Thyroid gland (tissue), 4 donors: ENCODE data around the gene ASPRV1. TPM values are rescaled to one million over a fixed set of nuclear protein-coding genes. Genes with fewer than 3 reads are reported as not detected.

Experiments used
- DNase-seq, 2 donors: peaks; one replicate each; pipeline ENCODE4 v3.0.0-alpha.2; 2019
- H3K27ac ChIP-seq, 3 donors: fragments of 200-600 bp; sonication (generic); 1 replicate in 2 of 3; 2 replicates in 1 of 3; pipeline ENCODE4 v1.5.1; 2016 to 2019; ENCODE audit warnings: mild to moderate bottlenecking in 1 of 3, moderate library complexity in 1 of 3
- H3K27me3 ChIP-seq: fragments of 200-600 bp; sonication (generic); one replicate; pipeline ENCODE4 v1.5.1; 2019
- H3K36me3 ChIP-seq, 2 donors: fragments of 200-600 bp; sonication (generic); one replicate each; pipeline ENCODE4 v1.5.1; 2016 to 2019
- H3K4me1 ChIP-seq, 2 donors: fragments of 200-600 bp; sonication (generic); one replicate each; pipeline ENCODE4 v1.5.1; 2017 to 2019
- H3K4me3 ChIP-seq, 3 donors: fragments of 200-600 bp; sonication (generic); replicated peaks in 1 of 3; 1 replicate in 2 of 3; 2 replicates in 1 of 3; pipeline ENCODE4 v1.5.1; 2016; ENCODE audit warnings: mild to moderate bottlenecking in 1 of 3
- H3K9me3 ChIP-seq: fragments of 200-600 bp; sonication (generic); one replicate; pipeline ENCODE4 v1.5.1; 2017
- CTCF ChIP-seq, 6 experiments: fragments of 200-600 bp in 3 of 6; fragments of 450-650 bp in 3 of 6; sonication (generic) in 3 of 6; IDR thresholded peaks; one replicate each; pipeline ENCODE4 v1.5.1; 2016 to 2019; ENCODE audit warnings: antibody characterized with exemption in 6 of 6, mild to moderate bottlenecking in 2 of 6, inconsistent platforms in 1 of 6, moderate library complexity in 1 of 6
- POLR2A ChIP-seq, 2 donors: fragments of 450-650 bp; IDR thresholded peaks; one replicate each; pipeline ENCODE4 v1.6.1; 2017; ENCODE audit warnings: antibody characterized with exemption in 2 of 2, mild to moderate bottlenecking in 2 of 2, moderate library complexity in 1 of 2
- WGBS, 2 donors: methylation state at CpG; one replicate each; pipeline ENCODE4 v1.1.5; 2017; 5-methylcytosine and 5-hydroxymethylcytosine counted together
- intact Hi-C: fragments of 100-400 bp; cut with DNase I; formaldehyde crosslinking; loops from one replicate; pipeline ENCODE4 v1.15.1; 2023
- total RNA-seq, 4 donors: library from RNA; depleted of rRNA; stranded (reverse); fragments of >200 nt; gene quantifications; one replicate each; pipeline ENCODE4 v1.2.3, GENCODE V29; 2016

Gene ASPRV1
- total RNA-seq, 4 donors from 2014 or later = 0.89 to 2.0 (median 1.5) TPM

- H3K36me3 ChIP-seq = peaks cover 0 to 15% of the 10 kb centered on the region in 2 donors
- no peak for DNase-seq
- WGBS, 2 donors = 93 to 94% methylated on average over 8 of the region's 8 CpGs
- H3K9me3 ChIP-seq = no peaks in the 10 kb centered on the region
- H3K4me1 ChIP-seq = peaks cover 0 to 3% of the 10 kb centered on the region in 2 donors
- no peak overlapping the region for H3K27ac ChIP-seq
- intact Hi-C loops = no loop called here
- H3K4me3 ChIP-seq = no peak overlapping the region
- TF ChIP-seq CTCF (IDR thresholded peaks at IDR 0.05) (no peak), POLR2A (IDR thresholded peaks at IDR 0.05) (no peak)
- H3K27me3 ChIP-seq = no peaks in the 10 kb centered on the region
These were observed 15.5 kb downstream of the ASPRV1 start for GRCh38 chr2:69945941-69946340.

- H3K4me1 ChIP-seq = peaks cover 0 to 3% of the 10 kb centered on the region in 2 donors
- no peak for TF ChIP-seq POLR2A (IDR thresholded peaks at IDR 0.05)
- no peak for TF ChIP-seq CTCF (IDR thresholded peaks at IDR 0.05)
- H3K36me3 ChIP-seq = peaks cover 0 to 20% of the 10 kb centered on the region in 2 donors
- H3K27me3 ChIP-seq = no peaks in the 10 kb centered on the region
- no peak overlapping the region for H3K27ac ChIP-seq
- H3K9me3 ChIP-seq = no peaks in the 10 kb centered on the region
- 85 to 96% methylated on average over 8 of the region's 8 CpGs for WGBS, 2 donors
- intact Hi-C loops = no loop called here
- no peak for DNase-seq
- H3K4me3 ChIP-seq = no peak overlapping the region
These were observed 16.0 kb downstream of the ASPRV1 start for GRCh38 chr2:69945441-69945840.

GRCh38 chr2:69944756-69945155 lies 16.7 kb downstream of the ASPRV1 start:
- 95 to 98% methylated on average over 7 of the region's 7 CpGs for WGBS, 2 donors
- TF ChIP-seq POLR2A (IDR thresholded peaks at IDR 0.05) = no peak
- TF ChIP-seq CTCF (IDR thresholded peaks at IDR 0.05) = no peak
- H3K4me1 ChIP-seq = peaks cover 0 to 3% of the 10 kb centered on the region in 2 donors
- H3K27ac ChIP-seq = no peak overlapping the region
- intact Hi-C loops = no loop called here
- peaks cover under 1 to 26% of the 10 kb centered on the region in 2 donors for H3K36me3 ChIP-seq
- no peak for DNase-seq
- H3K9me3 ChIP-seq = no peaks in the 10 kb centered on the region
- H3K27me3 ChIP-seq = no peaks in the 10 kb centered on the region
- H3K4me3 ChIP-seq = no peak overlapping the region

- intact Hi-C loops = no loop called here
- Histone ChIP-seq H3K27ac (no peak overlapping the region), H3K9me3 (no peaks in the 10 kb centered on the region), H3K36me3 (peaks cover 9 to 34% of the 10 kb centered on the region in 2 donors), H3K27me3 (no peaks in the 10 kb centered on the region), H3K4me1 (peaks cover 0 to 3% of the 10 kb centered on the region in 2 donors), H3K4me3 (no peak overlapping the region)
- 81 to 82% methylated on average over 9 of the region's 9 CpGs for WGBS, 2 donors
- DNase-seq = no peak
- no peak for TF ChIP-seq POLR2A (IDR thresholded peaks at IDR 0.05)
- TF ChIP-seq CTCF (IDR thresholded peaks at IDR 0.05) = no peak
These were observed 17.4 kb downstream of the ASPRV1 start for GRCh38 chr2:69943843-69944525.

- Histone ChIP-seq H3K4me3 (no peak overlapping the region), H3K4me1 (peaks cover 0 to 3% of the 10 kb centered on the region in 2 donors), H3K27me3 (no peaks in the 10 kb centered on the region), H3K36me3 (peaks cover 12 to 41% of the 10 kb centered on the region in 2 donors), H3K9me3 (no peaks in the 10 kb centered on the region), H3K27ac (no peak overlapping the region)
- TF ChIP-seq POLR2A (IDR thresholded peaks at IDR 0.05) (no peak), CTCF (IDR thresholded peaks at IDR 0.05) (no peak)
- WGBS, 2 donors = 91% methylated on average over 11 of the region's 11 CpGs
- no peak for DNase-seq
- intact Hi-C loops = no loop called here
These were observed 18.2 kb downstream of the ASPRV1 start for GRCh38 chr2:69943000-69943842.
